ENCODE measurements around the gene TEAD1. TPM values are rescaled to one million over a fixed set of nuclear protein-coding genes. Genes with fewer than 3 reads are reported as not detected.

The TEAD1 gene
- total RNA-seq, 1 donor = under 0.01 TPM

DNA sequence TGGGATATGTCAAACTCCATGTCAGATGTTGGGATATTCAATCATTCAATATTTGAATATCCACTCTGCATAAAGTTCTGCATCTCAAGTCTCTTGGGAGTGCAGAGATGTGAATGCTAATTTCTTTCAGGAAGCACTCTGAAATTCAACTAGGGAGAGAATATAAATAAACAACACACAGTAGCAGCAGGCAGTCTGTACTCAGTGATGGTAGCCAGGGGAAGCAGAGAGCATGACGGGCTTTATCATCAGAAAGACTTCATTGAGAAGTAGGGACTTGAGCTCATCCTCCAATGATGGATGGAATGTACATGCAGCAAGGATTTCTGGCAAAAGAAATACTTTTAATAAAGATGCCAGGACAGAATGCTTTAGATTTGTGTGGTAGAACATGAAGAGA, 9.8 kb upstream of the TEAD1 start:
- DNase-seq (ENCODE audit: low read depth in 2 of 3, low spot score in 2 of 3) = no peak

GRCh38 chr11:12666915-12667314, 7.3 kb upstream of the TEAD1 start:
- DNase-seq (ENCODE audit: low read depth in 2 of 3, low spot score in 2 of 3) = no peak

GRCh38 chr11:12667646-12668045, 6.6 kb upstream of the TEAD1 start:
- DNase-seq (ENCODE audit: low read depth in 2 of 3, low spot score in 2 of 3) = no peak

- DNase-seq (ENCODE audit: low read depth in 2 of 3, low spot score in 2 of 3) = no peak
Measured at GRCh38 chr11:12668166-12668565, 6.1 kb upstream of the TEAD1 start.

GRCh38 chr11:12669930-12670329, 4.3 kb upstream of the TEAD1 start:
- DNase-seq (ENCODE audit: low read depth in 2 of 3, low spot score in 2 of 3) = no peak

DNA sequence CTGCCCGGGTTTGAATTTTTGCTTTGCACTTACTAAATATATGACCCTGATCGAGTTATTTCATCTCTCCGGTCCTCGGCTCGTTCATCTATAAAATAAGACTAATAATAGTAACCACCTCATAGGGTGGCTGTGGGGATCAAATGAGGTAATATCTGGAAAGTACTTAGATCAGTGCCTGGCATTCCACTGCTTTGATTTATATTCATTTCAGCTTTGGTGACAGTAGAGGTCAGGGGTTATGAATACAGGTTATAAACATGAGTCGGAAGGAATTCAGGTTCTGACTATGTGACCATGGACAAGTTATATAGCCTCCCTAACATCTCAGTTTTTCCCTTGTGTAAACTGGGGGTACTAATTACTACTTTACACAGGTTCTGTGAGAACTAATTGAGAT, 2.9 kb upstream of the TEAD1 start:
- DNase-seq (ENCODE audit: low read depth in 2 of 3, low spot score in 2 of 3) = no peak

- peak in 1 of 3 donors; percentile 26 for DNase-seq (ENCODE audit: low read depth in 2 of 3, low spot score in 2 of 3)
Measured at GRCh38 chr11:12673601-12673923, 659 bp upstream of the TEAD1 start.

GRCh38 chr11:12674571-12674935, 332 bp downstream of the TEAD1 start:
- no peak for DNase-seq (ENCODE audit: low read depth in 2 of 3, low spot score in 2 of 3)

DNA sequence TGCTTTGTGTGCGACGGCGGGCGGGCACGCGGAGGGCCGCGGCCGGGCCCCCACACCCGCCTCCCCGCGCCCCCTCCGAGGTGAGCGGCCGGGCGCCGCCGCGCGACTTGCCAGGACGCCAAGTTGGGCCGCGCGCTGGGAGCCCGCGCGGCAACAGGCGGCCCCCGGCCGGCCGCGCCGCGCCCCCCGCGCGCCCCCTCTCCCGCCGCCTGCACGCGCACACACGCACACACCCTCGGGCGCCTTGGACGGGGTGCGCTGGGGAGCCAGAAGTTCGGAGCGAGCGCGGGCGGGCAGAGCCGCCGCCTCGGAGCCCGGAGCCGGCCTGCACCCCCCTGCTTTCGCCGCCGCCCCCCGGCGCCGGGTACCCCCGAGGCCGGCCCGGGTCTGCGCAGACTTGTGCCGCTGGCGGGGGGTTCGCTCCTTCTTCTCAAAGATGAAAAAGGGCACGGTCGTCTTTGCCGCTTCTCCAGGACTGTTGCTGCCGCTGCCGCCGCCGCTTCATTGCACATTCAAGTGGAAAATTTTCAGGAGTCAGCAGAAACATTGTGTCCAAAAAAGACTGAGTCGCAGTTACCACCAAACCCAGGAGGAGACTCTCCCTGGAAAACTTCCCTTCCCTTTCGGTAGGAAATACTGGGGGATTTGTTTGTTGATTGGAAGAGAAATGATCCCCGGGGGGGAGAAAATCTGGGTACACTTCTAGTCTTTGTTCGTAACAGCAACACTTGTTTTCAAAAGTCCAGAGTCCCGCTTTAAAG, 895 bp downstream of the TEAD1 start:
- DNase-seq (ENCODE audit: low read depth in 2 of 3, low spot score in 2 of 3) = no peak

DNA sequence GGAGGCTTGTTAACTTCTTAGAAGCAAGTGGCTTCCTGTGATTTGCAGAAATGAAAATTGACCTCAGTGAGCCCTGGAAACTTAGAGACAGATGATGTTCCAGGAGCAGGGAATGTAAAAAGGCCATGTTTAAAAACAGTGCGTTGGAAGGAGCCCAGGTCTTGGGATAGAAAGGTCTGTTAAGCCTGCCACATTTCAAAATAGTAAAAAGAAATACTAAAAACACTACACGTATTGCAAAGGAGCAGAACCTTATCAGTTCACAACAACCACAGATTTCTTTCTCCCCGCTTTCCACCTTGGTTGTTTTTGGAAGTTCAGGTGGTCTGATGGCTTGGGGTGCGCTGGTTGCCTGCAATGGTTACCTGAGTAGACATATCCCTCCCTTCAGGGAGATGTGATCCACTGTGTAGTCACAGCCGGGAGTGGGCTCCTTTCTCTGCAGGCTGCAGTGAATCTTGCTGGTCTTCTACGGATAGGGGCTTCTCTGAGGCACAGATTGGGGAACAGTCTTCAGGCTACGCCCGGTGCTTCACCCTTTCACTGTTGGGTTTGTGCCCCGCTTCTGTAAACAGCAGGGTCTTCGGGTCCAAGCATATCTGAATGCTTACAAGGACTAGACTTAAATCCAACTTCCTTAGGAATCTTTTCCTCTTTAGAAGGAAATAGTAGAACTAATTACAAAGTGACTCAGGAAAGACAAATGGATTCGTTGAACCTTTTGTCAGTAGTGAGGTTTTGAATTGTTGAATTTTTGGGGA, 1.9 kb downstream of the TEAD1 start:
- DNase-seq (ENCODE audit: low read depth in 2 of 3, low spot score in 2 of 3) = no peak

- no peak for DNase-seq (ENCODE audit: low read depth in 2 of 3, low spot score in 2 of 3)
Measured at GRCh38 chr11:12677131-12677530, 2.9 kb downstream of the TEAD1 start.

DNA sequence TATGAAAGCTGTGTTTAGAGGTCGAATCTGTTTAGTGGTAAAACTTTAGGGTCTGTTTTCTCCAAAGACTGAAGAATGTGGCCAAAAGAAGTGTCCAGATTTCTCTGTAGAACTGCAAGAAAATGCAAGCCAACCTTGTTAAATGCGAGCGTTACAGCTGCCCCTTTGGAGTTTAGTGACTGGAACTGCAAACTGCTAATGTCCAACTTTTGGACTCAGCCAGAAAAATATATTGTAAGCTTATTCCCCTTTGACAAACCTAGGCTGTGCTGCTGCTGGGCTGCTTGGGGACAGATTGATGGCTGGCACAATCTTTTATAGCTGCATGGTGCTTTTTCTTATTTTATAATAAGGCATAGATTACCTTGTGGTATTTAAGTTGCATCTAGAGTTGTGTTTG, 3.9 kb downstream of the TEAD1 start:
- no peak for DNase-seq (ENCODE audit: low read depth in 2 of 3, low spot score in 2 of 3)

GRCh38 chr11:12678991-12679390, 4.8 kb downstream of the TEAD1 start:
- no peak for DNase-seq (ENCODE audit: low read depth in 2 of 3, low spot score in 2 of 3)

DNA sequence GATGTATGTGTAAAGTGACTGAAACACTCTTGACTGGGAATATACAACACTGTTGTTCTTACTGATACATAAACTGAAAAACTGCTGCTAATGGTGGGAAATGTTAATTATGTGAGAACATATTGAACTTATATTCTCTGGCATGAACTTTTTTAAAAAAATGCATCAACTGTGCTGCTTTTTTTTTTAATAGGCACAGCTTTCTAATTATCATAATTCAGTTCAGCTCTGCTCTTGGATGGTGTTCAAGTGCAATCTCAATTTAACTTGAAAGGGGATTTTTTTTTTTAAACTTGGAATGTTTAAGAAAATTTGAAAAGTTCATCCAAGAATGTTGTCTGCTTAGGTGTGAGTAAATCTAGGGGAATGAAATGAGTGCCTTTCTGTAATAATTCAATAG, 5.2 kb downstream of the TEAD1 start:
- DNase-seq (ENCODE audit: low read depth in 2 of 3, low spot score in 2 of 3) = no peak

DNA sequence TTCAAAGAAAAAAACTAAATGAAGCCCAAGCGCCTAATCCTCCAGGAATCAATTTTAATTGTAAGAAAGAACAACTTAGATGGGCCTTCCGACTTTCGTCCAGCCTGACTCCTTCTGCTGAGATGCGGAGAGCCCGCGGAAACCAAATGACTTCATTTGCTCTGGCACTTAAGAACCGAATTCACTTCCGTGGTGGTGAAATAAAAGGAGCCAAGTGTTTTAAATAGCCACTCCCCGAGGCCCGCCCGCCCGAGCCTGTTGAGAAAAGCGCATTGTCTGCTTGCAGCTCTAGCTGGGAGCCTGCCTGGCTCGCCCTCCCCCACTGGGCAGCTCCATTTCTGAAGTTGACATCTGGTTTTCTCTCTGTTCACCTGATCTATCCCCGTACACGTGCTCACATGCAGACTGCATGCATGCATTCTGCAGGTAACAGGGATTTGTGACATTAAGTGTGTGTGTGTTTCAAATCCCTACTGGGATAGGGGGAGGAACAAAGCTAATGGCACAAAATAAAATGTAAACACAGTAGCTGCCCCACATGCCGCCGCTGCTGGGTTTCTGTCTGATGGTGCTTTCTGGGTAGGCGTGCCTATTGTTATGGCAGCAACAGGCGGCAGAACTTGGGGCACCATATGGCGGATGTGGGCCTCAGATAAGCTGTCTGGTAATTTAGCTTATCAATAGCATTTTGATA, 6.2 kb downstream of the TEAD1 start:
- DNase-seq (ENCODE audit: low read depth in 2 of 3, low spot score in 2 of 3) = peak in 2 of 3 donors; percentile 24 to 52

GRCh38 chr11:12680940-12681258, 6.7 kb downstream of the TEAD1 start:
- DNase-seq (ENCODE audit: low read depth in 2 of 3, low spot score in 2 of 3) = no peak

DNA sequence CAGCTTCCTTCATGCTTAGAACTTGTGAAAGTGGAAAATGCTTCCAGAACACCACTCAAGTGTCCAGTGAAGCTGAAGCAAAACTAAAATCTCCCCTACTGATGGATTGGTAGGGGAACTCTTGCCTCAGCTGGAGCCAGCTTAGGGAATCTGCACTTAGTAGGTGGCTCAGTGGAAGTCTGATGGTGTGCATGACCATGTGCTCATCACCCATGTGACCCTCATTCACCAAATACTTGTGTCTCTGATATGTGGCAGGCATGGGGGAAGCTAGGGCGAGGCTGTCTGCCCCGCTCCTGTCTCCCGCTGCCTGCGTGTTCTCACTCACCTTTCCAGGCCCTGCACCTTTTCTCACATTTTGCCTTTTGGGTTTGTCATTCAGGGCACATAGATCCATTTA, 7.2 kb downstream of the TEAD1 start:
- DNase-seq (ENCODE audit: low read depth in 2 of 3, low spot score in 2 of 3) = no peak

DNA sequence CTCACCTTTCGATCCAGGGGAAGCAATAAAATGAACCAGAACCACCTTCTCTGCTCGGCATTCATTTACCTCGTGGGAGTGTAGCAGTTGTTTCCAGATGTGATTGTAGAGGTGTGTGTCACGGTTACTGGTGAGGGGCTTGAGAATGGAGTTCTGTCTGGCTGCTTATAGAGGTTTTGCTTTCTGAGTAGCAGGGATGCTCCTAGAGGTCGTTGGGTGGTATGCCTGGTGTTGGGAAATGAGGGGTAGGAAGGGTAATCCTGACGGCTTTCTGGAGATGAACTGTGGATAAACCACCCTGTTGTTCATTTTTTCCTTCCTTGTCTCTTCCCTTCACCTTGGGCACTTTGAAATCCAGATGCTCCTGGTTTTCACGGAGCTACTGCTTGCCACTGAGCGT, 8.1 kb downstream of the TEAD1 start:
- DNase-seq (ENCODE audit: low read depth in 2 of 3, low spot score in 2 of 3) = no peak

GRCh38 chr11:12682737-12683500, 8.7 kb downstream of the TEAD1 start:
- no peak for DNase-seq (ENCODE audit: low read depth in 2 of 3, low spot score in 2 of 3)

- no peak for DNase-seq (ENCODE audit: low read depth in 2 of 3, low spot score in 2 of 3)
Measured at GRCh38 chr11:12683874-12684273, 9.7 kb downstream of the TEAD1 start.

DNA sequence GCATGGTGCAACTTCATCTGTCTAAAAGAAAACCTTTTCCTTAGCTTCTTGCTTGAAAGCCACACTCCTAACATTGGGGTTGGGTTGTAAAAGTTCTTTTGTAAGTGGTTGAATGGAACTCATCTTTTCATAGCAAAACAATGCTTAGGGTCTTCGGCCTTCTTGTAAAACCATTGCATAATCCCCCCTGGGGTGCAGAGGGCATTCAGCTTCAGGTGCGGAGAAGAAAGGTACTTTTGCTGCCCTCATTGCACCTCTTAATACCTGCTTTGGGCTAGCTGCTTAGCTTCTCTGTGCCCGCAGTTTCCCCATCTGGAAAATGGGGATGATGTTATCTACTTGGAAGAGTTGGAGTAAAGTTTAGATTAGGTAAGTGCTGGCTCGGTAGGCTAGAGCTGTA, 10.1 kb downstream of the TEAD1 start:
- no peak for DNase-seq (ENCODE audit: low read depth in 2 of 3, low spot score in 2 of 3)
